Astrocyte of the spinal cord (primary cell): ENCODE results near the gene CLIC4.
"Not testable (repeated sequence)": the region's sequence is repeated elsewhere in the genome, so short reads cannot be mapped to it uniquely, and the experiment has no call there.

Experiments
- DNase-seq: peaks from one replicate; pipeline ENCODE4 v3.0.0; 2011; ENCODE audit warnings: low read depth, low spot score
- H3K4me3 ChIP-seq: 2 replicates; pipeline ENCODE4 v1.5.1; 2011; ENCODE audit warnings: low read depth, mild to moderate bottlenecking, low read length, moderate library complexity
- in situ Hi-C: cut with HindIII; loops from 2 replicates; pipeline ENCODE4 v1.10.0; 2017; ENCODE audit warnings: low sequenced_read_pairs
- TF ChIP-seq, protein P1 (sequence below): IDR thresholded peaks from 2 replicates; pipeline ENCODE4 v1.5.1; 2012; ENCODE audit warnings: low read depth, mild to moderate bottlenecking, low read length, inconsistent platforms

The CLIC4 gene

DNA sequence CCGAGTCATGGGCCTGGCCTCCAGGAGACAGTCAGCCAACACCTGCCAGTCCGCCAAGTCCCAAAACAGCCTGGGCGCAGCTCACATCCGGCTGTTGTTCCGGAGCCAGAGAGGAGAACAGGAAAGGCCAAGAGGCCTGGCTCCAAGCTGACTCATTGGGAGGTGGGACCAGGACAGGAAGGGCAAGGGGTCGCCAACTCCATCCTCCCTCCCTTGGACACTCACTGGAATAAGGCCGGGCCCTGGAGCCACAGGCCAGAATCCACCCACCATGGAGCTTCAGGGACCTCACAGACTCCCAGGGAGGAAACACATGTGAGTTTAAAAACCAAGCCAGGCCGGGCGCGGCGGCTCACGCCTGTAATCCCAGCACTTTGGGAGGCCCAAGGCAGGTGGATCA lies 25.1 kb upstream of the CLIC4 start:
- peak; percentile 73 for DNase-seq
- no peak overlapping the region for H3K4me3 ChIP-seq
- in situ Hi-C loops = no loop called here
- TF ChIP-seq, protein P1, sequence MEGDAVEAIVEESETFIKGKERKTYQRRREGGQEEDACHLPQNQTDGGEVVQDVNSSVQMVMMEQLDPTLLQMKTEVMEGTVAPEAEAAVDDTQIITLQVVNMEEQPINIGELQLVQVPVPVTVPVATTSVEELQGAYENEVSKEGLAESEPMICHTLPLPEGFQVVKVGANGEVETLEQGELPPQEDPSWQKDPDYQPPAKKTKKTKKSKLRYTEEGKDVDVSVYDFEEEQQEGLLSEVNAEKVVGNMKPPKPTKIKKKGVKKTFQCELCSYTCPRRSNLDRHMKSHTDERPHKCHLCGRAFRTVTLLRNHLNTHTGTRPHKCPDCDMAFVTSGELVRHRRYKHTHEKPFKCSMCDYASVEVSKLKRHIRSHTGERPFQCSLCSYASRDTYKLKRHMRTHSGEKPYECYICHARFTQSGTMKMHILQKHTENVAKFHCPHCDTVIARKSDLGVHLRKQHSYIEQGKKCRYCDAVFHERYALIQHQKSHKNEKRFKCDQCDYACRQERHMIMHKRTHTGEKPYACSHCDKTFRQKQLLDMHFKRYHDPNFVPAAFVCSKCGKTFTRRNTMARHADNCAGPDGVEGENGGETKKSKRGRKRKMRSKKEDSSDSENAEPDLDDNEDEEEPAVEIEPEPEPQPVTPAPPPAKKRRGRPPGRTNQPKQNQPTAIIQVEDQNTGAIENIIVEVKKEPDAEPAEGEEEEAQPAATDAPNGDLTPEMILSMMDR = no peak

GRCh38 chr1:24721533-24721932 lies 23.7 kb upstream of the CLIC4 start:
- TF ChIP-seq, protein P1 = no peak
- in situ Hi-C loops = no loop called here
- DNase-seq = no peak
- no peak overlapping the region for H3K4me3 ChIP-seq

GRCh38 chr1:24722073-24723035 lies 22.9 kb upstream of the CLIC4 start:
- H3K4me3 ChIP-seq, DNase-seq, in situ Hi-C loops: not testable (repeated sequence)

- DNase-seq = peak; percentile 92
- TF ChIP-seq, protein P1 = no peak
- in situ Hi-C loops = no loop called here
- H3K4me3 ChIP-seq = no peak overlapping the region
Measured at GRCh38 chr1:24724345-24725208, 20.7 kb upstream of the CLIC4 start.

DNA sequence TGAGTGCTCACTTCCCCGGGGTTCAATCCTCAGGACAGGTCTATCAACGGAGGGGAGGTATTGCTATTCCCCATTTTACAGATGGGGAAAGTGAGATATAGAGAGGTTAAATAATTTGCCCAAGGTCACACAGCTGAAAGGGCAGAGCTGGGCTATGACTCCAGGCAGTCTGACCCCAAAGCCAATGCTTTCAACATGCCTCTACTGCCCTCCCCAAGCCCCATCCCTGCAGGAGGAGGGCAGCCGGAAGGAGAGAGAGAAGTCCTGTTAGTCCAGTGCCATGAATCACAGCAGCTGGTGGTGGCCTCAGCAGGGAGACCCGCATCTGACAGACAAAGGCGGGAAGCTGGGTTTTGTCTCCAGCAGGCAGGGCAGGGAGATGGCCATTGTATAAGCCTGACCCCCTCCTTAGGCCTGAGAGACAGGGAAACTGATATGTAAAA lies 20.0 kb upstream of the CLIC4 start:
- TF ChIP-seq, protein P1 = no peak
- DNase-seq = peak; percentile 64
- H3K4me3 ChIP-seq = no peak overlapping the region
- in situ Hi-C loops = no loop called here

GRCh38 chr1:24726741-24727140 lies 18.5 kb upstream of the CLIC4 start:
- DNase-seq = no peak
- TF ChIP-seq, protein P1 = no peak
- no peak overlapping the region for H3K4me3 ChIP-seq
- in situ Hi-C loops = no loop called here
